ENCODE measurements around the gene SYCE1. TPM values are rescaled to one million over a fixed set of nuclear protein-coding genes. Genes with fewer than 3 reads are reported as not detected.

The SYCE1 gene, protein sequence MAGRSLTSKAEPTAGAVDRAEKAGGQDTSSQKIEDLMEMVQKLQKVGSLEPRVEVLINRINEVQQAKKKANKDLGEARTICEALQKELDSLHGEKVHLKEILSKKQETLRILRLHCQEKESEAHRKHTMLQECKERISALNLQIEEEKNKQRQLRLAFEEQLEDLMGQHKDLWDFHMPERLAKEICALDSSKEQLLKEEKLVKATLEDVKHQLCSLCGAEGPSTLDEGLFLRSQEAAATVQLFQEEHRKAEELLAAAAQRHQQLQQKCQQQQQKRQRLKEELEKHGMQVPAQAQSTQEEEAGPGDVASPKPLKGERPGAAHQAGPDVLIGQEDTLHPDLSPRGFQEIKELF
- total RNA-seq = not detected in 2 replicates

DNA sequence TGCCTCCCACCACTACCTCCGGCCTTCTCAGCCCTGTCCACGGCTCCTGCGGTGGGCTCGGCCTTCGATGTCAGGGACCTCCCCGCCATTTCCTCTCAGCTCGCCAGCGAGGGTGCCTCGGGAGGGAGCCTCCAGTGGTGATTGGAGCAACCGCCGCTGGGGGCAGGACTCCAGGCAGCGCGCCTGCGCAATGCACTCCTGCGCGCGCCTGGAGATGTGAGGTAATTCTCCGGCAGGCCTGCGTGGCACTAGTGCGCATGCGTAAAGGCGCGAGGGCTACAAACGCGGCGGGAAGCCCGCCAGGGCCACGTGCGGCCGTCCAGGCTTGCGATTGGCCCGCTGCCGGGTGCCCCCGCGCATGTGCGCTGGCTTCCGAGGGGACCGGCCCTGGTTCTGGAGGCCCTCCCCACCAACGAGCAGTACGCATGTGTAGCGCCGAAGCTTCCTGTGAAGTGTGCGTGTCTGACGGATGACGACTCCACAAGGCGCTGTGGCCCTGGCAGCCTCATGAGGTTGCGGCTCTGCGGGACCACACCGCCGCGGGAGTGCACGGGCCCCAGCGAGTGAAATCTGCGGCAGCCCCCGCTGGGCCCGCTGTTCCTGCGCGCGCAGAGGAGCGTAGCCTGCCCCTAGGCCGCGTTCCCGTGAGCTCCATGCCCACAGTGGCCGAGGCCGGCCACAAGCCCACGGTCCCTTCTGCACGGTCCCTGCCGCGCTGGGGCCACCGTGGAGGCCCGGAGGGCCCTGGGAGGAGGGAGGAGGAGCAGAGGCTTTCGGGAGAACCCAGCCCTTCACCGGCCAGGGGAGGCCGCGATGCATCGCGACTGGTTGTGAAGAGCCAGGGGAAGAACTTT is at the start of gene SYCE1:
SYCE1 (minus strand) TSS at position 143 of the 854 bp plus-strand sequence; CDS start at position 89, 54 bp downstream.

DNA sequence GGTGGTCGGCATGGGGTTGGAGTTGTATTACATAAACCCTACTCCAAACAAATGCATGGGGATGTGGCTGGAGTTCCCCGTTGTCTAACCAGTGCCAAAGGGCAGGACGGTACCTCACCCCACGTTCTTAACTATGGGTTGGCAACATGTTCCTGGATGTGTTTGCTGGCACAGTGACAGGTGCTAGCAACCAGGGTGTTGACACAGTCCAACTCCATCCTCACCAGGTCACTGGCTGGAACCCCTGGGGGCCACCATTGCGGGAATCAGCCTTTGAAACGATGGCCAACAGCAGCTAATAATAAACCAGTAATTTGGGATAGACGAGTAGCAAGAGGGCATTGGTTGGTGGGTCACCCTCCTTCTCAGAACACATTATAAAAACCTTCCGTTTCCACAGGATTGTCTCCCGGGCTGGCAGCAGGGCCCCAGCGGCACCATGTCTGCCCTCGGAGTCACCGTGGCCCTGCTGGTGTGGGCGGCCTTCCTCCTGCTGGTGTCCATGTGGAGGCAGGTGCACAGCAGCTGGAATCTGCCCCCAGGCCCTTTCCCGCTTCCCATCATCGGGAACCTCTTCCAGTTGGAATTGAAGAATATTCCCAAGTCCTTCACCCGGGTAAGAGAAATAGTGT is 38.3 kb downstream of the SYCE1 start, which contains the start of gene CYP2E1:
CYP2E1 (plus strand) TSS at position 407 of the 632 bp plus-strand sequence; CDS start at position 440, 33 bp downstream.

Other genes with a start within 250 kb of the SYCE1 start
- gene CALY, start 228.7 kb downstream of the SYCE1 start, total RNA-seq = 1.0 TPM in 1 of 2 replicates, not detected in the other
- gene PRAP1, start 218.2 kb downstream of the SYCE1 start, total RNA-seq = not detected in 2 replicates
- gene FUOM, start 207.6 kb downstream of the SYCE1 start, total RNA-seq = 24.9 and 32.7 TPM in 2 replicates
- gene ECHS1, start 192.2 kb downstream of the SYCE1 start, total RNA-seq = 94.8 and 105 TPM in 2 replicates
- 4.4 and 4.6 TPM in 2 replicates for gene PAOX, start 186.3 kb downstream of the SYCE1 start, total RNA-seq
- 34.3 and 34.8 TPM in 2 replicates for gene MTG1, start 171.4 kb downstream of the SYCE1 start, total RNA-seq
- gene SPRN, start 141.0 kb downstream of the SYCE1 start, total RNA-seq = 0.59 and 1.2 TPM in 2 replicates
- 0.15 and 0.34 TPM in 2 replicates for gene SCART1, start 111.6 kb downstream of the SYCE1 start, total RNA-seq
- gene CYP2E1, start 38.2 kb downstream of the SYCE1 start, total RNA-seq = not detected in 2 replicates
- not detected in 2 replicates for gene FRG2B, start 61.2 kb upstream of the SYCE1 start, total RNA-seq